ENCODE data around the gene TAT. TPM values are rescaled to one million over a fixed set of nuclear protein-coding genes. Genes with fewer than 3 reads are reported as not detected.
"Not testable (repeated sequence)": the region's sequence is repeated elsewhere in the genome, so short reads cannot be mapped to it uniquely, and the experiment has no call there.

The TAT gene
- total RNA-seq, 1 donor from 2014 or later = not detected

DNA sequence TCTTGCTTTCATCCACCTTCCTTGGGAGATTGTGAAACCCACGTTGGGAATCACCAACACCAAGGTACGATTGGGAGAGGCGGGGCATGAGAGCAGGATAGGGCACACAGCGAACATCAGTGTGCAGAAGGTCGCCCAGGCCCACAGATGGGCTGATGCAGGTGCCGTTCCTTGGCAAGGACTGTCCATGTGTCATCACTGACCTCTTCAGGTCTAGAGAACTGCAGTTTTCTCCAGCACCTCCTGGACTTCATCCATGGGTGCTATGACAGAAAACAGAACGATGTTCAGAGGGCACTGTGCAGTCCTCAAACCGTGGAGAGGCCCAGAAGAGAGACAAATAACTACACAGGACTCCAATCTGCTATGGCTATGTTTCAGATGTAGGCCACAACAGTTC, 23.9 kb upstream of the TAT start:
- Mint-ChIP-seq H3K4me3 (no peak overlapping the region), H3K27ac (no peak overlapping the region), H3K9me3 (no peaks in the 10 kb centered on the region), H3K27me3 (ENCODE audit: insufficient read depth, low read depth) (peaks cover 5% of the 10 kb centered on the region), H3K4me1 (no peaks in the 10 kb centered on the region), H3K36me3 (no peaks in the 10 kb centered on the region)
- Histone ChIP-seq H3K9me3 (ENCODE audit: low read depth) (no peaks in the 10 kb centered on the region), H3K4me2 (no peak overlapping the region), H3K4me3 (no peak overlapping the region), H3K4me1 (no peaks in the 10 kb centered on the region), H4K20me1 (ENCODE audit: low read depth) (no peaks in the 10 kb centered on the region), H2AFZ (replicated peaks) (no peak overlapping the region), H3K27me3 (no peaks in the 10 kb centered on the region), H3K27ac (no peak overlapping the region), H3K36me3 (no peaks in the 10 kb centered on the region), H3K9ac (no peak overlapping the region), H3F3A (ENCODE audit: low read depth) (no peaks in the 10 kb centered on the region), H3K79me2 (ENCODE audit: low read depth) (no peaks in the 10 kb centered on the region)
- DNase-seq (ENCODE audit: low spot score) = no peak
- TF ChIP-seq CTCF (IDR thresholded peaks at IDR 0.05) (no peak), EZH2phosphoT487 (IDR thresholded peaks at IDR 0.05) (no peak), EZH2 (IDR thresholded peaks at IDR 0.05) (no peak)

DNA sequence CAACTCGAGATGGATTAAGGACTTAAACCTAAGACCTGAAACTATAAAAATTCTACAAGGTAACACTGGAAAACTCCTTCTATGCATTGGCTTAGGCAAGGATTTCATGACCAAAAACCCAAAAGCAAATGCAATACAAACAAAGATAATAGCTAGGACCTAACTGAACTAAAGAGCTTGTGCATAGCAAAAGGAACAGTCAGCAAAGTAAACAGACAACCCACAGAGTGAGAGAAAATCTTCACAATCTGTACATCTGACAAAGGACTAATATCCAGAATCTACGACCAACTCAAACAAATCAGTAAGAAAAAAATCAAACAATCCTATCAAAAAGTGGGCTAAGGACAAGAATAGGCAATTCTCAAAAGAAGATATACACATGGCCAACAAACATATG, 21.5 kb upstream of the TAT start:
- H3K79me2 ChIP-seq (ENCODE audit: low read depth); H4K20me1 ChIP-seq (ENCODE audit: low read depth); H3K9me3 ChIP-seq (ENCODE audit: low read depth); H3K4me1 ChIP-seq; H3K4me2 ChIP-seq; H2AFZ ChIP-seq (replicated peaks); H3K27me3 ChIP-seq; H3F3A ChIP-seq (ENCODE audit: low read depth); DNase-seq (ENCODE audit: low spot score); H3K9me3 Mint-ChIP-seq; H3K4me1 Mint-ChIP-seq; H3K27ac Mint-ChIP-seq; H3K27ac ChIP-seq; H3K4me3 Mint-ChIP-seq; H3K9ac ChIP-seq; H3K36me3 Mint-ChIP-seq; H3K4me3 ChIP-seq; H3K36me3 ChIP-seq; H3K27me3 Mint-ChIP-seq (ENCODE audit: insufficient read depth, low read depth): not testable (repeated sequence)

- H4K20me1 ChIP-seq (ENCODE audit: low read depth); H3K27ac Mint-ChIP-seq; H3K9ac ChIP-seq; DNase-seq (ENCODE audit: low spot score); H3F3A ChIP-seq (ENCODE audit: low read depth); H3K9me3 Mint-ChIP-seq; H3K79me2 ChIP-seq (ENCODE audit: low read depth); H3K36me3 Mint-ChIP-seq; H3K36me3 ChIP-seq; H3K4me1 Mint-ChIP-seq; H3K4me3 ChIP-seq; H3K27me3 Mint-ChIP-seq (ENCODE audit: insufficient read depth, low read depth); H3K27me3 ChIP-seq; H2AFZ ChIP-seq (replicated peaks); H3K4me1 ChIP-seq; H3K9me3 ChIP-seq (ENCODE audit: low read depth); H3K27ac ChIP-seq; H3K4me2 ChIP-seq; H3K4me3 Mint-ChIP-seq: not testable (repeated sequence)
These were observed 18.5 kb upstream of the TAT start for GRCh38 chr16:71595340-71595826.

DNA sequence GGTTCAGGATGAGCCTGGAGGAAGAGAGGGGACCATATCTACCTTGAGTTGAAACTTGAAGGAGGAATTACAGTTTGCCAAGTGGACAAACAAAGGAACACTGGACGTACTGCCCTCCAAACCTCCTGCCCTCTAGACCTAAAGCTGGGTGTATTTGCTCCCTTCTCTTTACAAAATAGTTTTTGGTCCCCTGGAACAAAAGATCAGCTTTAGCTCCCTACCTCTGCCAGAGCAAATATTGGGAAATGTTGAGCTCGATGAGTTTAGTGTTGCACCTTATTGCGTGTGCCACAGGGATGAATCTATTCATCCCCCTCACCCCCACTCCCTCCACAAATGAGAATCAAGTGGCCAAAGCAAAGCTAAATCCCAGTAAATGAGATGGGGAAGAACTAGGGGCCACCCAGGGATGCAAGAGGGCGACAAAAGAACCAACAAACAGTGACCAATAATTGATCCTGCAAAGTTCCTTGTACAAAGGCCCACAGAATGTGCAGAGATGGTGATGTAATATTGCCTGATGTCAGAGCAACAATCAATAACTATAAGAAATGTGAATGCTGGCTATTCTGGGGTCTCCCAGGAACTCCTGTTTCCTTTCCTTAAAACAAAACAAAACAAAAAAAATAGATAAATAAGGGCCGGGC, 17.2 kb upstream of the TAT start:
- no peak overlapping the region for H3K4me3 Mint-ChIP-seq
- H3K27me3 Mint-ChIP-seq (ENCODE audit: insufficient read depth, low read depth) = peaks cover 4% of the 10 kb centered on the region
- H3K4me3 ChIP-seq = no peak overlapping the region
- H3F3A ChIP-seq (ENCODE audit: low read depth) = no peaks in the 10 kb centered on the region
- H2AFZ ChIP-seq (replicated peaks) = no peak overlapping the region
- no peaks in the 10 kb centered on the region for H4K20me1 ChIP-seq (ENCODE audit: low read depth)
- no peak for TF ChIP-seq EZH2 (IDR thresholded peaks at IDR 0.05)
- no peak for TF ChIP-seq CTCF (IDR thresholded peaks at IDR 0.05)
- TF ChIP-seq EZH2phosphoT487 (IDR thresholded peaks at IDR 0.05) = no peak
- H3K27ac ChIP-seq = no peak overlapping the region
- no peaks in the 10 kb centered on the region for H3K9me3 ChIP-seq (ENCODE audit: low read depth)
- H3K9me3 Mint-ChIP-seq = peaks cover 3% of the 10 kb centered on the region
- no peak overlapping the region for H3K9ac ChIP-seq
- H3K4me1 ChIP-seq = peaks cover 6% of the 10 kb centered on the region
- no peaks in the 10 kb centered on the region for H3K27me3 ChIP-seq
- H3K36me3 ChIP-seq = no peaks in the 10 kb centered on the region
- H3K4me2 ChIP-seq = no peak overlapping the region
- DNase-seq (ENCODE audit: low spot score) = no peak
- H3K79me2 ChIP-seq (ENCODE audit: low read depth) = no peaks in the 10 kb centered on the region
- no peak overlapping the region for H3K27ac Mint-ChIP-seq
- peaks cover 2% of the 10 kb centered on the region for H3K4me1 Mint-ChIP-seq
- H3K36me3 Mint-ChIP-seq = no peaks in the 10 kb centered on the region

All from neural progenitor cell (in vitro differentiated cells).